ENCODE data around the gene HSCB.
"Not testable (repeated sequence)": the region's sequence is repeated elsewhere in the genome, so short reads cannot be mapped to it uniquely, and the experiment has no call there.

HSCB gene

GRCh38 chr22:28741200-28741784, 547 bp upstream of the HSCB start:
- DNase-seq = peak in 1 of 2 donors; percentile 13

GRCh38 chr22:28742562-28742962, 723 bp downstream of the HSCB start:
- DNase-seq = no peak

- no peak for DNase-seq
Measured at GRCh38 chr22:28743852-28744251, 2.0 kb downstream of the HSCB start.

GRCh38 chr22:28750471-28750881, 8.6 kb downstream of the HSCB start:
- DNase-seq = no peak

- DNase-seq = not testable (repeated sequence)
Measured at GRCh38 chr22:28754512-28754911, 12.7 kb downstream of the HSCB start.

- no peak for DNase-seq
Measured at GRCh38 chr22:28759861-28760560, 18.2 kb downstream of the HSCB start.

GRCh38 chr22:28761449-28761755, 19.6 kb downstream of the HSCB start:
- no peak for DNase-seq

- DNase-seq = not testable (repeated sequence)
Measured at GRCh38 chr22:28762000-28762399, 20.2 kb downstream of the HSCB start.

- DNase-seq = no peak
Measured at GRCh38 chr22:28766628-28767027, 24.8 kb downstream of the HSCB start.

- DNase-seq = no peak
Measured at GRCh38 chr22:28768701-28769393, 27.0 kb downstream of the HSCB start.

GRCh38 chr22:28769394-28770085, 27.7 kb downstream of the HSCB start:
- no peak for DNase-seq

GRCh38 chr22:28771195-28771791, 29.5 kb downstream of the HSCB start:
- no peak for DNase-seq

GRCh38 chr22:28772633-28773460, 31.0 kb downstream of the HSCB start, which contains the start of gene CCDC117:
Gene CCDC117, plus strand, starts transcription at chr22:28772695. Its CDS starts 155 bp downstream, at chr22:28772850.
- DNase-seq = peak; percentile 93 to 94

- DNase-seq = peak in 1 of 2 donors; percentile 23
Measured at GRCh38 chr22:28773461-28773867, 31.6 kb downstream of the HSCB start.

- DNase-seq = no peak
Measured at GRCh38 chr22:28774378-28774777, 32.5 kb downstream of the HSCB start.

- no peak for DNase-seq
Measured at GRCh38 chr22:28779833-28780232, 38.0 kb downstream of the HSCB start.

- DNase-seq = no peak
Measured at GRCh38 chr22:28780296-28780695, 38.5 kb downstream of the HSCB start.

GRCh38 chr22:28783786-28784671, 42.2 kb downstream of the HSCB start:
- no peak for DNase-seq

- DNase-seq = no peak
Measured at GRCh38 chr22:28788601-28789000, 46.8 kb downstream of the HSCB start.

- DNase-seq = no peak
Measured at GRCh38 chr22:28791124-28791523, 49.3 kb downstream of the HSCB start.

GRCh38 chr22:28791841-28792490, 50.1 kb downstream of the HSCB start:
- no peak for DNase-seq

All from stimulated activated CD4-positive, alpha-beta T cell treated with anti-CD3 and anti-CD28 coated beads, Interleukin-2, amount 100 ng/mL, for 24 hours (primary cell).